ENCODE results near the gene MEFV.

- TF ChIP-seq CTCF (IDR thresholded peaks at IDR 0.05) (no peak), POLR2AphosphoS2 (conservative IDR thresholded peaks at IDR 0.05; ENCODE audit: low read length) (no peak), RCOR1 (IDR thresholded peaks at IDR 0.05; ENCODE audit: low read depth, low read length) (no peak), NR3C1 (IDR thresholded peaks at IDR 0.05) (no peak), MAZ (IDR thresholded peaks at IDR 0.05; ENCODE audit: borderline replicate concordance, low read depth, low read length) (no peak), EP300 (IDR thresholded peaks at IDR 0.05) (no peak)
Observed at GRCh38 chr16:3281222-3281820, 24.9 kb upstream of the MEFV start.
